Articular chondrocyte of knee joint (primary cell): ENCODE measurements around the gene AHCYL1. TPM values are rescaled to one million over a fixed set of nuclear protein-coding genes. Genes with fewer than 3 reads are reported as not detected.

ENCODE experiments used
- total RNA-seq: library from RNA; depleted of rRNA; stranded (reverse); fragments of >200 nt; gene quantifications from 2 replicates; pipeline ENCODE4 v1.2.3, GENCODE V29; 2012

AHCYL1 gene
- total RNA-seq = 67.6 and 73.0 TPM in 2 replicates

DNA sequence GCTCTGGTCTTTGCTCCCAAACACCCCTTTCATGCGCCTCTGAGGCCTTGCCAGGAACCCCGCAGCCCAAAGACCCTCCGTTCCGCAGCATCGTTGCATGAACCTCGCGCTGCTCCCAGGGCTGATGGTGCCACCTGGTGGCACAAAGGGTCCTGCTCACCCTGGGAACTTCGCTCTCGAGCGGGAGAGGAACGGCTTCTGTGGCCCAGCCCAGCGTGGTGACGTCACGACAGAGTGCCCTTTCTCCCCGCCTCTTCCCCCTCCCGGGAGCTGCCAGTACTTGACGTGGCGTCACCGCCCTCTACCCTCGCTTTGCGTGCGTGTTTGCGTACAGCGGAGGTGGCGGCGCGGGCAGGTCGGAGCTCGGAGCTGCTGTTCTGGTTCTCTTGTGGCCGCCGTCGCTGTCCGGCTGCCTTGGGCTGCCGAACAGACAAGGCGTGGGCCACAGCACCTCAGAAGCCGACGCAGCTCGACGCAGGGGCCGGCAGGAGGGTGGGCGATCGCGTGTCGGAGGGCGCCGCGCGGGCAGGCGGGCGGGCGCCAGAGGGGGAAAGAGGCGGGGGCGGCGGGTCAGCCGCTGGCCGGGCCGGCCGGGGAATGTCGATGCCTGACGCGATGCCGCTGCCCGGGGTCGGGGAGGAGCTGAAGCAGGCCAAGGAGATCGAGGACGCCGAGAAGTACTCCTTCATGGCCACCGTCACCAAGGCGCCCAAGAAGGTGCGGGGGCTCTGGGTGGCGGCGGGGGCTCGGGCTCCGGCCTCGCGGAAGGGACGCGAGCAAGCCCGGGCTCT, at the start of gene AHCYL1:
AHCYL1 (plus strand) TSS at position 310 of the 791 bp plus-strand sequence; CDS start at position 598, 288 bp downstream.

DNA sequence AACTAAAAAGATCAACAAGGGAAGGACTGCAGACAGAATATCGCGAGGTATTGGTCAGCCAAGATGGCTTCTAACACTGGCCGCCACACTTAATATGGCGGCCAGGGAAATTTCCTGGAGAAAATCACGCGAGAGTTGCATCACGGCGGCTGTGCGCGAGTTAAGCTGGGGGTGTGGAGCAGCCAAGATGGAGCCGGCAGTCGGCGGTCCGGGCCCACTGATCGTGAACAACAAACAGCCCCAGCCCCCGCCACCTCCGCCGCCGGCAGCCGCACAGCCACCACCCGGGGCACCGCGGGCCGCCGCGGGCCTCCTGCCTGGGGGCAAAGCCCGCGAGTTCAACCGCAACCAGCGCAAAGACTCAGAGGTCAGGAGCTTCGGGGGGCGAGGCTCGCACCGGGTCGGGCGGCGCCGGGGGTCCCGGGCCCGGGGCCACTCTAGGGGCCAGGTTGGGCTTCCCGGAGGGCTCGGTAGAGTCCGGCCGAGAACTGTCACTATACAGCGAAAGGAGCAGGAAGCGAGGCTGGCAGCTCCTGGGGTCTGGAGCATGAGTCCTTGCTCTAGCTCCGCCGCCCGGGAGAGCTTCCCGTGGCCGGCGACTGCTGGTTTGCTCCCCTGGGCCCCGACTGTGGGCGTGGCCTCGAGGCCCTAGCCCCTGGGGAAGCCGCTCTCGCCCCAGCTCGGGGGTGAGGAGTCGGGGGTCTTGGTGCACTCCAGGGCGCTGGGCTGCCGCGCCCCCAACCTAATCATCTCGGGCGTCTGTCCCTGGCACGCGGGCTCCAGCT, 50.1 kb downstream of the AHCYL1 start, which contains the start of gene STRIP1:
STRIP1 (plus strand) TSS at position 174 of the 785 bp plus-strand sequence; CDS start at position 188, 14 bp downstream.

DNA sequence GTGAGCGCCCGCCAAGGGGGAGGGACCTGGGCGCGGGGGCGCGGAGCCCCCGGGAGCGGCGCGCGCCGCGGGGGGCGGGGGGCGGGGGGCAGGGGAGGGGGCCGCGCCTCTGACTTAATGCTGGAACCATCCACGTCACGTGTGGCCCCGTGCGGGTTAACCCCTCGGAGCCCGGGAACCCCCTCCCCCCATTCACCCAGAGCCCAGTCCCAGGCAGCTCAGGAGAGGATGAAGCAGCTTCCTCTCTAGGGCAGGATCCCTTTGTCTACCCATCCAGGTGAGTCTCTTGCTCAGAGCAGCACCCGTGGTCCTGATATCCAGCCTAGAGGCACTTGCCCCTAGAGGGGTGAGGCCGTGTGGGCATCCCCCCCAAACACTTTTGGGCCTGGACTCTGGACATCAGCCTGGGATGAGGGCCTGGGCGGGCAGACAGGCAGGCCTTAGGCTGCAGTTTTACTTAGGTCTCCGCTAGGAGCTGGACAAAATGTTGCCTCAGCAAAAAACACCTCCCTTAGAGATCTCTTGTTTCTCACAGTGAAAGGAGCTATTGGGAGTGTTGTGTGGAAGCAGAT, 86.2 kb downstream of the AHCYL1 start, which contains the start of gene ALX3:
ALX3 (minus strand) TSS at position 2 of the 572 bp plus-strand sequence. CDS start 60 bp downstream, outside the sequence.

Other genes starting within 250 kb of the AHCYL1 start
- gene GSTM3, start 243.7 kb upstream of the AHCYL1 start, total RNA-seq = 106 and 111 TPM in 2 replicates
- gene EPS8L3, start 220.8 kb upstream of the AHCYL1 start, total RNA-seq = not detected in 2 replicates
- 73.3 and 129 TPM in 2 replicates for gene CSF1, start 73.9 kb upstream of the AHCYL1 start, total RNA-seq
- gene STRIP1, start 49.9 kb downstream of the AHCYL1 start, total RNA-seq = 40.8 and 44.0 TPM in 2 replicates
- gene ALX3, start 85.9 kb downstream of the AHCYL1 start, total RNA-seq = 0.22 TPM in 1 of 2 replicates, not detected in the other
- 0.13 and 0.32 TPM in 2 replicates for gene UBL4B, start 127.7 kb downstream of the AHCYL1 start, total RNA-seq
- 0.13 and 0.22 TPM in 2 replicates for gene SLC6A17, start 165.7 kb downstream of the AHCYL1 start, total RNA-seq
- 4.7 and 5.5 TPM in 2 replicates for gene KCNC4, start 225.5 kb downstream of the AHCYL1 start, total RNA-seq